GM21515 (cell line): ENCODE results near the gene WDR74.
"Not testable (repeated sequence)": the region's sequence is repeated elsewhere in the genome, so short reads cannot be mapped to it uniquely, and the experiment has no call there.

Source experiments
- ATAC-seq: cut with Tn5 transposase; IDR thresholded peaks from one replicate; pipeline ENCODE4 v1.9.1; 2021; ENCODE audit not compliant: unreplicated experiment

WDR74 gene

DNA sequence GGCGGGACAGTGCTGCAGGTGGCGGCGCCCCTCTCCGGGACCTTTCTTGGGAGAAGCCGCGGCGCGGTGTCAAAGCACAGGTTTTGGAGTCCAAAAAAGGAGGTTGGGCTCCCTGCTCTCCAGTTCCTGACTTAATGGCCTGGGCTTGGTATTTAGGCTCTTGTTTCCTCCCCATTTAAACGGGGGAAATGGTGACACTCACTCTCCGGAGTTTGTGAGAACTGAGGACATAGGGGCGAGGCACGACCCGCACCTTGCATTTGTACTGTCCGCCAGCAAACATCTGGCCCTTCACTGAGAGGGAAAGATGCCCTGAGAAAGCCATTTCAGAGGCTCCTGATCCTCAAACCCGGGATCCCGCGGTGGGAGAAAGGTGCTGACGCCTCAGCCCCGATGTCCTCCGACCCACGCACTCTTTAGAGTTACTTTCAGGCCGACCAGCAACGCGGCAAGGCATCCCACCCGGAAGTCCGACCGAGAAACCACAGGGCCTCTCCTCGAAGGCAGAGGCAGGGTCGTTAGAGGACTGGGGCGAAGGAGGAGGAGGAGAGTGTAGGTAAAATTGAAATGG, 2.9 kb upstream of the WDR74 start:
- no peak for ATAC-seq

- ATAC-seq: peak; percentile 46
These were observed 2.2 kb upstream of the WDR74 start for GRCh38 chr11:62841361-62842170.

- ATAC-seq: not testable (repeated sequence)
These were observed 1.5 kb upstream of the WDR74 start for GRCh38 chr11:62840721-62841360.

DNA sequence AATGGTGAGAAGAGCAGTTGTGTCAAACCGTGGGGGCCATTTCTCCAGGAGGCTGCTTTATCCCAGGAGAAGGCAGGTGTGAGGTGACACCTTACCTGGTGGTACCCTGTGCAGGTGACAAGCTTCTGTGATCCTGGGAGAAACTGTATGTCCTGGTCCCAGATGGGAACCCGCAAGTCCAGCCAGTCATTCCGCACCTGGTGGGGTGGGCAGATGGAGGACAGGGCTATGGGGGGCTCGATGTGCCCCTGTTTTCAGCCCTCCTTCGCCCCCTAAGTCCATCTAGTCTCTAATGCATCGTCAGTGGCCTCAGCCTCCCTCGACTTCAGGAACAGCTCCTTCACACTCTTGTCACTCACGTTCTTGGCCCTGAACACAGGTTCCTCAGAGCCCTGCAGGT, 4.1 kb downstream of the WDR74 start:
- ATAC-seq: no peak

DNA sequence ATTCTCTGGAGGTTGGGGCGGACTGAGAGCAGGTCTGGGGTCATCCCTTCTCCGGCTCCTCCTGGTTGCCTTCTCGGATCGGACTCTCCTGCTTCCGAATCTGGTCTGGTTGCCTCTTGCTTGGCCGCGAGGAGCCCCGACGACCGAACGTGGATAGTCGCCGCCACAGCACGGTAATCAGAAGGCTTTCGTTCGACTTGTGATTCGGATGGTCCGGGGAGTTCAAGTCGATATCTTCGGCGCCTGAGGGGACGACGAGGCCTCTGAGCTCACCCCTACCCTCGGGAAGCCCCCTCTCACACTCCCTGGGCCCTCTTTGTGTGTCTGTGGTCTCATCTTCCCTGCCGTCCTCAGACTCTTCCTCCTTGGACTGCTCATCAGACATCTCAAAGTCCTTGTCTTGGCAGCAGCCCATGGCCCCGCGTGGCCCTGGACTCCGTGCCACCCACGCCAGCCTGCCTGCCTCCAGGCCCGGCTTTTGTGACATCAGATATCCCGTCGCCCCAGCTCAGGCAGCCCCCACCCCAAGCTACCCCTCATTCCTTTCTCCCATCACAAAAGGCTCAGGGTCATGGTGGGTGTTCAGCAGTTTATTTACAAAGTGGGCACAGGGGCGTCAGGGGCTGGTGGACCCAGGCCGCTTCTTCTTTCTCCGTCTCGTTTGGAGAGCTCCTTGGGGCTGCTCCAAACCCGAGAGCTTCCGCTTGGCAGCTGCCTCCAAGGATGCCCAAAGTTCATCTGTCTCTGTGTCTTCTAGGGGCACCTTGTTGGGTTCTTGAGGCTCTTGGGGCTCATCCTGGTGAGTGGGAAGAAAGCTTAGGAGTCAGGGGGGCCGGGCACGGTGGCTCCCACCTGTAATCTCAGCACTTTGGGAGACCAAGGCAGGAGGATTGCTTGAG, 6.8 kb downstream of the WDR74 start, which contains the start of gene TEX54:
Gene TEX54, minus strand, starts transcription at position 506 of the 899 bp plus-strand sequence.
- peak; percentile 17 for ATAC-seq

DNA sequence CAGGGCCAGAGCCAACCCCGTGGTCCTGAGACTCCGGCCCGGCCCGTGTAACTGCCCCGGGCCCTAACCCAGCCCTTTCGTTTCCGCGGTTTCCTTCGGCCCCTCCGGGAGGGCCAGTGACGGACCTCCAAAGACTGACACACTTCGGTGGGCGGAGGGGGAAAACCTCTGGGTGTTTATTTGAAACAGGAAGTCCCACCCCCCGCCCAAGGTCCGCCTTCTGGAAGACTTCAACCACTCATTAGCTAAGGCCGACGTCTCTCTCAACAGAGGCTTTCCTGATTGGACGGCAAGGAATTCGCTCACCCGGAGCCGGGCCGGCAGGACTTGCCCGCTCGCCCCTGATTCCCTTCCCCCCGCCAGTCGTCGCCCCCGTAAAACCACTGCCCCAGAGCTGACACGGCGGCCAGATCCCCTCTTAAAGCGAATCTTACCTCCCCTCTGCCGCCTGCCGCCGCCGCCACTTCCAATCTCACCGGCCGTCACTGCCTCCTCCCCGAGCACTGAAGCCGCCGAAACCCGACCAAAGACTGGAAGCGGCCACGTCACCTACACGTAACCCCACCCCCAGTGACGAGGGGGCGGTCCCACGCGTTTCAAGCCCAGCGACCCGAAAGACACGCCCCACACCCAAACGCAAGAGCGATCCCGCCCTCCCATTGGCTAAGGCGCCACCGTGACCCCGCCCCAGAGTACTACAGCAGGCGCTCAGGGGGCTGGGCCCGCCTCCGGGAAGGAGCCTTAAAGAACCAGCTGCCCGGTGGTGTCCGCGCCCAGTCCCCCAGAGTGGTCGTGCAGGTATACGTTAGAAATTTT, 7.7 kb downstream of the WDR74 start, which contains the start of gene STX5:
Gene STX5, minus strand, starts transcription at position 532 of the 816 bp plus-strand sequence. CDS start 808 bp downstream, outside the sequence.
- peak; percentile 72 for ATAC-seq

DNA sequence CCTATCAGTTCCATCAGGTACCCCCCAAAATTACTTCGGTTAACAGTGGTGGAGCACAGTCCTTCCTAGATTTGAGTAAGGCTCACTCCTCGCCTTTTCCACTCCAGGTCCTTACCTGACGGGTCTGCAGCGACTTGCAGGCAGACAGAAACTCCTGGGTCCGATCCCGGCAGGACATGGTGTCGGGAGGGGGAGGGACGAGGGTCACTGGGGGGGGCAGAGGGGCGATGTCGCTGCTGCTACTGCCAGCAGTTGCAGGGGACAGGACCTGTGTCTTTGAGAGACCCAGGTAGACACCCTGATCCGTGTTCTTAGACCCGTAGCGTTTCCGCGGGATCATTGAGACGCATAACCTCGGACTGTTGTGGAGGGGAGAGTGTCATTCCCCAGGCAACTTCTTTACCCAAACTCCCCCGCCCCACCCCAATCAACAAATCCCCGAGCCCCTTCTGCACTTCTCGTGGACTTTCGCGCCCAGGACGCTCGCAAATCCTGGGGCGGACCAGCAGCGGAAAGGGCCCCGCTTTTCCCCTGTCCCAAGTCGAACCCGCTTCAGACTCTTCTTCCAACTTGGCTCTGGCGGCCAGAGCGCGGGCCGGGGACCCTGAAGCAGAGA, 8.4 kb downstream of the WDR74 start:
- ATAC-seq: peak; percentile 10

DNA sequence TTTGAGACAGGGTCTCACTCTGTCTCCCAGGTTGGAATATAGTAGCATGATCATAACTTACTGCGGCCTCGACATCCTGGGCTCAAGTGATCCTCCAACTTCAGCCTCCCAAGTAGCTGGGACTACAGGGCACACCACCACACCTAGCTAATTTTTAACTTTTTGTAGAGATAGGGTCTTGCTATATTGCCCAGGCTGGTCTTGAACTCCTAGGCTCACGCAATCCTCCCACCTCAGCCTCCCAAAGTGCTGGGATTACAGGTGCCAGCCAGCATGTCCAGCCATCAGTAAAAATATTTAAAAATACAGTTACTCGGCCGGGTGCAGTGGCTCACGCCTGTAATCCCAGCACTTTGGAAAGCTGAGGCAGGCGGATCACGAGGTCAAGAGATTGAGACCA, 11.3 kb downstream of the WDR74 start:
- not testable (repeated sequence) for ATAC-seq

GRCh38 chr11:62823677-62824076, 15.7 kb downstream of the WDR74 start:
- ATAC-seq: no peak

DNA sequence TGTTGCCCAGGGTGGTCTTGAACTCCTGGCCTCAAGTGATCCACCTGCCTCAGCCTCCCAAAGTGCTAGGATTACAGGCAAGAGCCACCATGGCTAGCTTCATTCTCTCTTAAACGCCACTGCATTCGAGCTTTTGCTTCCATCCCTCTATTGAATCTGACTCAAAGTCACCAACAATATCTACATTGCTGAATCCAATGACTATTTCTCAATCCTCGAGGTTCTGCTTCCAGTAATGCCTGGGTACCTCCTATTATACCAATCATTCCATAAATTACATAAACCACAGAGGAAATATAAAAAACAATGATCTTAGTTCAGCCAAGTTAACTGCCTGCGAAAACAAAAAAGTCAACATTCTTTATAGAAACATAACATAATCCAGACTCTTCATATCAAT, 22.3 kb downstream of the WDR74 start:
- no peak for ATAC-seq

GRCh38 chr11:62816557-62816956, 22.8 kb downstream of the WDR74 start:
- no peak for ATAC-seq

DNA sequence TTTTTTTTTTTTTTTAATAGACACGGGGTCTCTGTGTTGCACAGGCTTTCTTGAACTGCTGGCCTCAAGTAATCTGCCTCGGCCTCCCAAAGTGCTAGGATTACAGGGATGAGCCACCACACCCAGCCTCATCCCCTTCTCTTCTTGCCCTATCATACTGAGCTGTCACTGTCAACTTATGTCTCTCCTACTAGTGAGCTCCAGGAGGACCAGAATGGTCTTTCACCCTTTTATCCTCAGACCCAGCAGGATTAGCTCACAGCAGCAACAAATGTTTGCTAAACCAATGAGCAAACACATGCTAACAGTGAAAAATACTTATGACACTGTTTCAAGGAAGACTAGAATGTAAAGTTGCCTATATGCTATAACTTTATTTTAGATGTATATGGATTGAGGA, 27.7 kb downstream of the WDR74 start:
- no peak for ATAC-seq

DNA sequence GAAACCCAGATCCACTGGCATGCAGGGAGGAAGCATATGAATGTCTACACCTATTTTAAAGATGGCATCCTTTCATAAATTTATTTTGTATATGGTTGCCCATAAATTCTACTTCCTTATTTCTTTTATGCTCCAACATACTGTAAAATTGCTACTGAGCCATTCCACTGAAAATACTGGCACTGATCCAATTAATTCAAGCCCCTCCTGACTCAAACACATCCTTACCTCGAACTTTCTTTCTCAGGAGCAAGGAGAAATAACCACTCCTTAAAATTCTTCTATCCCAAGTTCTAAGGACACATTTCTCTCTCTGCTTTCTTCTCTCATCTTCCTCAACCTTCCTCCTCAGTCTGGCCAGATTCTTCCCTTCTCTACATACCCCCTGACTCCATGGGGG, 28.6 kb downstream of the WDR74 start:
- ATAC-seq: no peak

DNA sequence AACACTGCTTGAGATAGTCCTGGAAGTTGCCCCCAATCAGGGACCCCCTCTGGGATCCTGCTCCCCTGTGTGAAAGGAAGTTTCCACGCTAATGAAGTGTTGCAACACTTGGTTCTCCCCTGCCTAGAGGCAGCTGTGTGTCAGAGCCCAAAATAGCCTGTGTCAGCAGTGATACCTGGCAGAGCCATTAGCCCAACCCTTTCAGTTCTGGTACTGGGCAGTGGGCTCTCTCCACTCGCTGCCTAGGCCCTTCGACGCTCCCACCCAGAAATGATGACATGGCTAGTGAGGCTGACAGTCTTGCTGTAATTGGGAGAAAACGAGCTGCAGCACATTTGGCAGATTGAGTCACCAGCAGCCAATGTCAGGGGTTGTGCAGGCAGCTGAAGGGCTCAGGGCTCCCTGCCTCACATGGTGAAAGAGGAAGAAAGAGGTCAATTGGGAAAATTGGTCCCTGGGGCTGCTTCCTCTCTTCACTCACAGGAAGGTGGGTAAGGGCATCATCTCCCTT, 32.7 kb downstream of the WDR74 start:
- ATAC-seq: no peak

DNA sequence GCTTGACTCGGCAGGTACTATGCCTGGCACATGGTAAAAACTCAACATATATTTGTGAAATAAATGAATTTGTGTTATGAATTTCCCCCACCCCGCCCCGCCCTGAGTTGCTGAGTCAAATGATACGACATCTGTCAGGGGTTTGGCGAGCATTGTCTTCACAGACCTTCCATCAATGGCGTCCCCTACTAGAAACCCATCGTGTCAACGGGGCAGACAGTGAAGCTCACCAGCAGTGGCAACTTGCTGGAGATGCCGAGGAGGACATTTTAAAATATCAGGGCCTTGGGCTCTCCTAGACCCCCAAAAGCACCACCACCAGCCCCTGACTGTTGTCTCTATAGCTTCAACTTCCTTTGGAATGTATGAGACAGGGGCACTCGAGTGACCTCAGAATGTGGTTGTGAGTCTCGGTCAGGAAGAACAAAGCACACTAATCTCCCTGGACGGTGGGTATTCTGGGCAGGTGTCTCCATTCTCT, 33.4 kb downstream of the WDR74 start:
- no peak for ATAC-seq

DNA sequence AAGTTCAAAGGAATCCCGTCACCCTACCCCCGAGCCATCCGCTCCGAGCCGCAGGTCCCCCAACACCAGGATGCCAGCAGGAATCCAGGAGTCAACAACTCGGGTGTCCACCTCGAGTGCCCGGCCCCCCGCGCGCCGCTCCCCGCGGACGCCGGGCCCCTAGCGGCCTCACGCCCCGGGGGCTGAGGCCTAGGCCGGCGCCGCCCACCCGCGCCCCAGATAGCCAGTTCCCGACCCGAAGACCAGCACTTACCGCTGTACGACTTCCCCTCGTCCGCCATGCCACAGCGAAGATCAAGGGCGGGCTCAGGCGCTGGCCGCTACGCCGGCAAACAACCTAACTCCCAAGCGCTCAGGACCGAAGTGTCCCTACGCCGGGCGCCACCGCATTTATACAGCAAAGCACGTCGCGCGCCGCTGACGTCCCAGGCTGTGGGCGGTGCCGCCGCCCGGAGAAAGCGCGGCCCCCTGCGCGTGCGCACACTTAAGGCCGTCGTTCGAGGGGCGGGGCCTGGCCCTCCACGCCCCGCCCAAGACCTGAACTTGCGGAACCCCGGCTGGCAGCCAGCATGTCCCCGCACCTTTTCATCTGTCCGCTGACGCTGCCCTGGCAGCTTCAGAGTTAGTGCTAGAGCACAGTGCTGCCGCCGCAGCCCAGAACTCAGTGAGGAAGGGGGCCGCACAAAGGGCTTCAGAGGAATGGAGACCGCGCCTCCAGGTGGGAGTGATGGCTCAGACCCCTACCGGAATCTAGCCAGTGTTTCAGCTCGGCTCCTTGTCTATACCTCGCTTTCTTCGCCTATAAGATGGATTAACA, 34.1 kb downstream of the WDR74 start, which contains the start of gene NXF1:
Gene NXF1, minus strand, starts transcription at position 365 of the 817 bp plus-strand sequence. Its CDS starts 84 bp downstream, at position 281.
- ATAC-seq: peak; percentile 73

- ATAC-seq: no peak
These were observed 34.9 kb downstream of the WDR74 start for GRCh38 chr11:62804310-62805075.

DNA sequence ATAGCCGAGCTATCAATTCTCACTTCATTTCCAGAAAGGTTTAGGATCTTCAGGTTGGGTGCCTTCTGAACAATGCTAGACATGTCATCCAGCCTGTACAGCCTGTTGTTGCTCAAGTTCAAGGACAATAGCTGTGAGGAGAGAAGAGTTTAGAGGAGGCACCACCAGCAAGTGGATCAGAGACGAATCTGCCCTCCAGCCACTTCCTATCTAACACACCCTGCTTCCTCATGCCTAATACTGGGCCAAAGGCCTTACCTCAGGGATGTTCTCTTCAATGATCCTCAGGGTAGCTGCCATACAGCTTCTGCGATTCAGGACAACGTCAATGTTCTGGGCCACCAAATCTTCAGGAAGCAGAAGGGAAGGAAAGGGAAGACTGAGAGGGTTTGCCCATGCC, 38.3 kb downstream of the WDR74 start:
- no peak for ATAC-seq
